NCI-H526 treated with DMSO at 0.1 percent for 48 hours (cell line): ENCODE results near the gene HSPB9.
A peak's percentile ranks its signal among the peaks of the same experiment; 100 is the strongest.

Experiments used
- DNase-seq: peaks from one replicate; lab custom pipeline; 2025; lab: John Stamatoyannopoulos, UW

The HSPB9 gene, protein sequence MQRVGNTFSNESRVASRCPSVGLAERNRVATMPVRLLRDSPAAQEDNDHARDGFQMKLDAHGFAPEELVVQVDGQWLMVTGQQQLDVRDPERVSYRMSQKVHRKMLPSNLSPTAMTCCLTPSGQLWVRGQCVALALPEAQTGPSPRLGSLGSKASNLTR

DNA sequence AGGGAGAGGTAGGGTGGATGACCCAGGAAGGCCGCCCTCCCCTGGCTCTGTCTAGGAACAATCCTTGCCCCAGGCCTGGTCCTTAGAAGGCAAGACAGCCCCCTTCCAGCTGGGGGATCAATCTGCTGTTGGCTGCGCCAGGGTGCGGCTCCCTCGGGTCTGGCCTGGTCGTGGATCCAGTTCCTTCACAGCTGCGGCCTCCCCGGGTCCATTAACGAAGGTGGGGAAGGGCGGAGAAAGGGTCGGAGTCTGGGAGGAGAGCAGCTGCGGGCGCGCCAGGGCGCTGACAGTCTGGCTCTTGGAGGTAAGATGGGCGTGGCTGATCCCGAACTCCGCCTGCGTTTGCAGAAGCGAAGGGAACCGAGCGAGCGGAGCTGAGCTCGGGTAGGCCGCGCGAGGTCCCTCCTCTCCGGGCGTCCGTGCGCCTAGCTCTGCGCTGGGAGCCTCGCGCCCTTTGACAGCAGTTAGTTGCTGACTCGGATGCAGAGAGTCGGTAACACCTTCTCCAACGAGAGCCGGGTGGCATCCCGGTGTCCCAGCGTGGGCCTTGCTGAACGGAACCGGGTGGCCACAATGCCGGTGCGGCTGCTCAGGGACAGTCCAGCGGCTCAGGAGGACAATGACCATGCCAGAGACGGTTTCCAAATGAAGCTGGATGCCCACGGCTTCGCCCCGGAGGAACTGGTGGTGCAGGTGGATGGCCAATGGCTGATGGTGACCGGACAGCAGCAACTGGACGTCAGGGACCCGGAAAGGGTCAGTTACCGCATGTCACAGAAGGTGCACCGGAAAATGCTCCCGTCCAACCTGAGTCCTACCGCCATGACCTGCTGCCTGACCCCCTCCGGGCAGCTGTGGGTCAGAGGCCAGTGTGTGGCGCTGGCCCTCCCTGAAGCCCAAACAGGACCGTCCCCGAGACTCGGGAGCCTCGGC, at the start of gene HSPB9:
TSS of gene HSPB9 (plus strand) at position 434 of the 933 bp plus-strand sequence. CDS start at position 481, 47 bp downstream.
- DNase-seq = peak; percentile 69

DNA sequence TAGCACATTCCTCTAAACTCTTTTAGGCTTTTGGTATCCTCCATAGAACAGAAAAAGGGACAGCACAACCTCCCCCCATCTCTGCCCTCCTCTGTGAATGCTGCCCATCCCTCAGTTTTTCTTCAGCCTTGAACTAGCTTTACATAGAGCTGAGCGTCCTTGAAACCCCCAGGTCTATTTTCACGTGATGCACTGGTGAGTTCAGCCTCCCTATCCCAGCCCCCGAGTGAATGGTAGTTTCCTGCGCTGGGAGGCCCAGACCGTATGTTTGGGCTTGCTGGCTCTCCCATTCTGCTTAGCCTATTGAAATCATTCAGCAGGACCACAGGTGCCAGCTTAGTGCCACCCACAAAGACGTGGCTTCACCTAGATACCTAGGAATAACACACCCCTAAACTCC, 46.8 kb upstream of the HSPB9 start:
- DNase-seq = no peak

DNA sequence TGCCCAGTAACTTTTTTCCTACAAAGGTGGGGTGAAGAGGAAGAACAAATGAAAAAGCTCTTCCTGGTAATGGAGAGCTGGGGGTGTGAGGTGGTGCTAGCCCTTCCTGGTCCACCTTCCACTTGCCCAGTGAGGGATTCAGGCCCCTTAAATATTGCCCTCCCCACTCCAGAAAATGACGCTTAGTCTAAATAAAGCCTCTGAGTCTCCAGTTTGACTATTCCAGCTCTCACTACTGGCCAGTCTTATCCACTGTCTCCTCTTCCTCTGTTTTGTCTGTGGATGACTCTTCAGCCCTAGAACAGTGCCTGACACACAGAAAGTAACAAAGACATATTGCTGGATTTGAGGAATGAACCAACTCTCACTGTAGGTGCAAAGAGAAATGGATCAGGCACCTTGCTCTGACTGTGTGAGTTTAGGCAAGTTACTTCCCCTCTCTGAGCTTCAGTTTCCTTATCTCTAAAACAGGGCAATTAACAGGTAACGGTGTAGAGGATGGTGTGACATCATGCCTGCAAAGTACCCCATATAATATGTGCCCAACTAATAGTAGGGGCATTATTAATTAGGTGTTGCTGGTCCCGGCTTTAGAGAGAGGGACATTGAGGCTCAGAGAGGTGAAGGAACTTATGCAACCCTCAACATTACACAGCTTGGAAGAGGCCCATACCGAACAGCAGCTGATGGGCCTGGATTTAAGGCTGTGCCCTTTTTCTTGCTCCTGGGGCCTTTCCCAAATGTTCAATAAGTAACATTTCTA, 45.6 kb upstream of the HSPB9 start:
- DNase-seq = no peak

DNA sequence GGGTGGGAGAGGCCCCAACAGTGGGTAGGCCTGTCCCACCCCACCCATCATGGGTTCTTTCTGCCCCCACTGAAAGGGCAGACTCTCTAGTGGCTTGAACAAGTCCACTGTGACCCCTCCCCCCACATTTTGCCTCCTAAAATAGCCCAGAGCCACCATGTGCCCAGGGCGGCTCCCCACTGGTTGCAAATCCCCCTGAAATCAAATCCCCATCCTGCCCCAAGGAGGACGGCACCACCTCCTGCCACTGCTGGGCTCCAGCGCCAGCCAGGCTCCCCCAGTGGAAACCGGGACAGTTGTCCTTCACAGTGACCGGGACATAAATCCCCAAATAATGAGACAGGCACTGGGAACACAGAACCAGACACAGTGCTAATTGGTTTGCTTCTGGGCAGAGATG, 44.8 kb upstream of the HSPB9 start:
- no peak for DNase-seq

DNA sequence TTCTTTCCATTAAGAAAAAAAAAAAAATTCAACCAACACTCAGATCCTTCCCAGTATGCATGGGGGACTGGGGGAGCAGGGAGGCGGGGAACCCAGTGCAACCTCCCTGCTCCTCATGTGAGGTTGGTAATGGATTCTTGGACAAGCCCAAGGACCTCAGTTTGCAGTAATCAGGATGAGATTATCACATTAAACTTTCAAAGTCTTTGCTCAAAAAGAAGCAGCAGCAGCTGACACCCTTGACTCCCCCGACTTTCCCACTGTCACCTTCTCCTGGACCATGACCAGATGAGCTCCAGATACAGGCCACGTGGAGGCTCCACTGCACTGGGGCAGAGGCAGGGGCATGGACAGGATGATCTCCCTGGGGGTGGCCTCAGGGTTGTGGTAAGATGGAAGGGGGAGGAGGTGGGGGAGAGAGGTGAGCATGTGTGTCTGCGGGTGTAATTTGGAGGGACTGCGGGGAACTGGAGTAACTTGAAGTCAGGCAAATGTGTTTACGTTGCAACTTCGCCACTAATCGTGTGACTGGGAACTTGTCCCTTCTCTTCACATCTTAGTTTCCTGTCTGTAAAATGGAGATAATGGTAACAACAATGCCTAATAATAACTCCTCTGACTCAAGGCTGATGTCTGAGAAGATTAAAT, 44.1 kb upstream of the HSPB9 start:
- no peak for DNase-seq

DNA sequence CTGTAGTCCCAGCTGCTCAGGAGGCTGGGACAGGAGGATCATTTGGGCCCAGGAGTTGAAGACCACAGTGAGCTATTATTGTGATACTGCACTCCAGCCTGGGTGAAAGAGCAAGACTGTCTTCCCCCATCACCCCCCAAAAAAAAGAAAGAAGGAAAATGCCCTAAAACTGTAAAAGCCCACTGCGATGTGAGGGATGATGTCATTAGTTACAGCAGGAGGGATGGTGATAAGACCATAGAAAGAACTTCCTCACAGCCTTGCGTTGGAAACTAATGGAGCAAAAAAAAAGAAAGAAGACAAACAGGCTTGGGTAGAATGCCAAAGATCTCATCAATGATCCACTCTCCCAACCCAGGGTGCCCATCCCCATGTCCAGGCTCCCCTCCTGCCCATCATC, 43.1 kb upstream of the HSPB9 start:
- no peak for DNase-seq

DNA sequence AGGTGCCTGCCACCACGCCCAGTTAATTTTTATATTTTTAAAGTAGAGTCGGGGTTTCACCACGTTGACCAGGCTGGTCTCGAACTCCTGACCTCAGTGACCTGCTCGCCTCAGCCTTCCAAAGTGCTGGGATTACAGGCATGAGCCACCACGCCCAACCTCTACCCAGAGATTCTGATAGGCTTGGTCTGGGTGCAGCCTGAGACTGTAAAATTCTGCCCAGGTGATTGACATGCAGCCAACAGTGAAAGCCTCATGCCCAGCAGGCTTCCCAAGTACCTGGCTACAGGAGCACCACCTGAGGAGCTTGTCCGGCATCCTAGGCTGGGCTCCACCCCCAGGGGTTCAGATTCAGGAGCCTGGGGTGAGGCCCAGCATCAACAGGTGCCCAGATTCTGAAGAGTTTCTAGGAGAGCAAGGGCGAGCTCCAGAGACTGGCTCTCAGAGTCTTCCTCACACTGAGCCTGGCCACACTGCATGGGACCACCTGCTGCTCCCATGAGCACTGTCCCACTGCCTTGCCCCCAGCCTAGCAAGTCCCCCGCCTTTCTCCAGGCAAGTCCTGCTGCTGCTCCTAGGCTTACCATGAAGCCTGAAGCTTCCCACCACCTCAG, 41.0 kb upstream of the HSPB9 start:
- no peak for DNase-seq

DNA sequence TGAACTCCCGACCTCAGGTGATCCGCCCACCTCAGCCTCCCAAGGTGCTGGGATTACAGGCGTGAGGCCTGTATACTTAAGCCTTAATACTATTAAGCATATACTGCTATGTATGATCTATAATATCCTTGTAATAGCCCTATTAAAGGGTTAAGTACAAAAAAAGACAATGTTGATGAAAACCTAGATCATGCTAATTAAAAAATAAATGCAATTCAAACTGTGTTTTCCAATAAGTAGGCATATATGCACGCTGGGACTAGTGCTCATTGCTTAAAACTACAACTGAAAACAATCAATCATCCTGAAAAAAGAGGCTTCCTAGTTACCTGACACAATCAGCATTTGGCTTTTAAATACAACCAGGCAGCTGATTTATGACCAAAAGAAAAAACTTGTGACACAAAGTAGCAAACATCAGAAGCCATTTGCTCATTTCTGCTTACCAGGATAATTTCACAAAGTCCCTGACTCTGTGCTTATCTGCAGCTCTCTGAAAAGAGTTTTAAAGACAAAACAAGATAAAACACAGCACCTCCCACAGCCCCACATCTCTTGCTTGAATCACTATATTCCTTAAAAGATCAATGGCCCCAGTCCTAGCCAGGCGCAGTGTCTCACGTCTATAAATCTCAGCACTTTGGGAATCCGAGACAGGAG, 35.4 kb upstream of the HSPB9 start:
- DNase-seq = no peak

DNA sequence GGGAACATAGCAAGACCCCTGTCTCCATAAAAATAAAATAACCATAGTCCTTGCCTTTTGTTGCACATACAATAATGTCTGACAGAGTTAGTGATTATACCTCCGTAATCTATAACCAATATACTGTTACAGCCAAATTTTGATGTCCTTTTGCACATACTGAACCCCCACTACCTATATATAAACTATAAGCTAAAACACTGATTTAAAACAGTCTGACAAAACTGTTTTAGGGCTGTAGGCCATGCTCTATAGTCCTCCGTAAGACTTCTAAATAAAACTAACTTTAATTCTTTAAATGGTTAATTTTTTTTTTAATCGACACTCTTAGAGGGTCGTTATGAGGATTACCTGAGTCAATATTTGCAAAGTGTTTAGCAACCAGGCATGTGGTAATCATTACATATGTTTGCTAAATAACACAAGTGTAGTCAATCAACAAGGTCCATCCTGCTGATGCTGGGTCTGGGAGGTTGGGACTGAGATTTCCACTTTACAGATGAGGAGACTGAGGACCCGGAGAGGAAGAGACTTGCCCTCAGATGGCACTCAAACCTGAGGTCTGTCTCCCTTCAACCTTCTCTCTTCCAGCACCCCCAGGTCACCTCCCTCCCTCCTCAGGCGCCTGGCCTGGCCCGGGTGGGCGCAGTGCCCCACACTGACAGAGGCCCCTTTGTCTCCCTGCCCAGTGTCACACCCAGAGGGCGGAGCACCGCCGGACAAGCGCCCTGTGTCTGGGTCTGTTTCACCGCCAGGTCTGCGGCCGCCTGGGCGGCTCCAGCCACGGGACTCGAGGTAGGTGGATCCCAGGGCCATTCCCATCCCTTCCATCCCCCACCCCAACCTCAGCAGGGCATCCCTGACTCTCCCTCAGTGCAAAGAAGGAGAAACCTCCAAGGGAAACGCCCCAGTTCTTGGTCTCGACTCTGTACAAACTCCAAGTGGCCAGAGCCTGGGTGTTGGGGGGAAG, 34.6 kb upstream of the HSPB9 start:
- DNase-seq = no peak

DNA sequence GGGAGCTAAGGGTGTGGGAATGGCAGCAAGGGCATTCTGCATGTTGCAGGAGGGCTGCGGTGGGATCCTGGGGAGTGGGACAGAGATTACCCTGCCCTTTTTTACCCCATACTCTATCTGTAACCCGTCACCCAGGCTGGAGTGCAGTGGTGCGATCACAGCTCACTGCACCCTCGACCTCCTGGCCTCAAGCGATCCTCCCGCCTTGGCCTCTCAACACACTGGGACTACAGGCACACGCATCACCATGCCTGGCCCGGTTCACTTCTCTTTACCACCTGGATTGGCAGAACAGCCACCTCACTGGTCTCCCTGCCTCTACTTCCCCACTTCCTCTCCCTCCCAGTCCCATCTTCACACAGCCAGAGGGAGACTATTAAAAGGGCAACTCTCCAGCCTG, 33.9 kb upstream of the HSPB9 start:
- DNase-seq = no peak

DNA sequence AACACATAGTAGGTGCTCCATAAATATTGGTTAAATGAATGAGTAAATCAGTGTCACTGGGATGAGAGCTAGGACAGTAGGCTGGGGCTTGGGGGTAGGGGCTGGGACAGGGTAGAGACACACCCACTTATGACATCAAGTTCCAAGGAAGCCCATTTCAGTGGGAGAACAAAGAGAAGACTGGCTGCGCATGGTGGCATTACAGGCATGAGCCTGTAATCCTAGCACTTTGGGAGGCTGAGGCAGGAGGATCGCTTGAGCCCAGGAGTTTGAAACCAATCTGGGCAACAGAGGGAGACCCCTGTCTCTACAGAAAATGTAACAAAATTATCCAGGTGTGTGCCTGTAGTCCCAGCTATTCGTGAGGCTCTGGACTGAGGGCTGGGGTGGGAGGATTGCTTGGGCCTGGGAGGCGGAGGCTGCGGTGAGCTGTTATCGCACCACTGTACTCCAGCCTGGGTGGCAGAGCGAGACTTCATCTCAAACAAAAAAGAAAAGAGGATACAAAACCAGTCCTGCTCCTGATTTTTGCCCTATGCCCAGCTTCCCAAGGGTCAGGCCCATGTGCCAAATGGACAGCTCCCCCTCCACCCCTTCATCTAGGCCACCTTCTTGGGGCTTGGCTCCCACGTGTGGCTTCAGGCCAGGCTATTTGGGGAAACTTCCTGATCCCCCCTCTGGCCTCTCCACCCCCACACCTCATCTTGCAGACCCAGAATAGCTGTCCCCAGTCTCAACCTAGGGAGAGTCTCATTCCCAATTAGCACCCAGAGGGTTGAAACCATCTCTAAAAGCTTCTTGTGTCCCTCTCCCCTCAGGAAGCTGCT, 31.4 kb upstream of the HSPB9 start:
- no peak for DNase-seq

DNA sequence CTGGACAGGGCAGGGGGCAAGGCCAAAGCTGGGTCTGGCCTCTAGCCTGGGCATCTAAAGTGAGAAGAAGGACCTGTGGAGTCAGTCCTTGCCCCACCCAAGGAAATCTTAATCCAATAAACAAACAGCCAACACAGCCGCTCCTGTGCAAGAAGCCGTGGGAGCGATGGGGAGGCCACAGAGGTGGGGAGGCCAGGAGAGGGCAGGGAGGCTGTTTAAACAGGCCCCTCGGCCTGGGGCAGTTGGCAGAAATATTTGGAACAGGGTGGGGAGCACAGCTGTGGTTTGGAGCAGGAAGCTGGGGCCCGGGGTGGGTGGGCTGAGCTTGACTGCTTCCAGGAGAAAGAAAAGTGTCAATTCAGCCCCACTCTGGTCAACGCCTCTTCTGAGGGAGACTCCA, 29.7 kb upstream of the HSPB9 start:
- DNase-seq = no peak

DNA sequence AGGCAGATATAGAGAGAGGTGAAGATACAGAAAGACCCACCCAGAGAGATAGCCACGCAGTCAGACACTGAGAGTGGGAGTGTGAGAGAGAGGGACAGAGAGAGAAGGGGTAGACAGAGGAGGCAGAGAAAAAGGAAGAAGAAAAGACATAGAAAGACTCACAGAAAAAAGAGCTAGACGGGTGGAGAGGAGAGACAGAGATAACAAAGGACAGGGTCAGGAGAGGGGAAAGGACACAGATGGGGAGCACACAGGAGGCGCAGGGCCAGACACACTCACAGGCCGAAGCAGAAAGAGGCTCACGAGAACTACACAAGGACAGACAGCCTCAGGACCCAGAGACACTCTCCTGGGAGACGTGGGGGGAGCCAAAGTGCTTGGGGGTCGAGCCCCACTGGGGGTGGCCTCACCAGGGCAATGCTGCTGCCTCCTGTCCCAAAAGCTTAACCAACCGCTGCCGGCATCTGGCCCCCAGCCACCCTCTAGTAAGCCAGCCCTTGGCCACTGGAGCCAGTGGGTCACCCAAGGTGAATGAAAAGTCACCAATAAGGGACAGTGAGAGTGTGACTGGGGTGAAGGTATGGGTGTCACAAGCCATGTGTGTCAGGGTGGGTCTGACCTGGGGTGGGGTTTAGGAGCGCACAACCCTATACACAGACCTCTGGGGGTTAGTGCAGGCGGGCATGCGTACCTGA, 28.1 kb upstream of the HSPB9 start:
- DNase-seq = no peak

DNA sequence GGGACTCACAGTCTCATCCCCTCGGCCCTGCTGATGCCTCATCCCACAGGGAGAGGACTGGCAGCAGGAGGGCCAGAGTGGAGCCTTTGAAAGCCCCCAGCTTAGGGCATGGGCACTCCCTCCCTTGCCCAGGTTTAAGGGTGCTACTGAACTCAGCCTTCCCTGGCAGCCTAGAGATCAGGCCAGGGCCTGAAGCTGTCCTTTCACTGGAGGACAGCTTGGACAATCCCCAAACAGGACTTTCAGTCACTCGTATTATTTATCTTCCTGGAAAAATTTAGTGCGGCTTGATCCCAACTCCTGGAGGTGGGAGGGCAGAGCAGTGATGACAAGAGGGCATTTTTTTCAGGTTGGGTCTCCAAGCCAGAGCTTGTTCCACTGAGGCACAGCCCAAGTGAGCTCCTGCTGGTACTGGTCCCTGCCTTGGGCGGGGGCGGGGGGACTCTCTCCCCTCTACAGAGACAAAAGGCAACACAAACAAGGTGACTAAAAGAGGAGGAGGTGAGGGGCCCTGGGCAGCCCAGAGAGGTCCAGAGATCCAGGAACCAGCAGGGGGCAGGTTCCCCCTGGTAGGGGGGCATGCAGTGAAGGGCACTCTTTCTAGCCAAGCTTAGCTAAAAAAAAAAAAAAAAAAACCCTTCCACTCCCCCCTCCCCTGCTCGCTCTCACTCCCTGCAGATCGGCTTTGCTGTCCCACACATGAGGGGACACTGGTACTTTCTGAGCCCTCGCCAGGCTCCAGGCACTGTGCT, 26.1 kb upstream of the HSPB9 start:
- DNase-seq = no peak

DNA sequence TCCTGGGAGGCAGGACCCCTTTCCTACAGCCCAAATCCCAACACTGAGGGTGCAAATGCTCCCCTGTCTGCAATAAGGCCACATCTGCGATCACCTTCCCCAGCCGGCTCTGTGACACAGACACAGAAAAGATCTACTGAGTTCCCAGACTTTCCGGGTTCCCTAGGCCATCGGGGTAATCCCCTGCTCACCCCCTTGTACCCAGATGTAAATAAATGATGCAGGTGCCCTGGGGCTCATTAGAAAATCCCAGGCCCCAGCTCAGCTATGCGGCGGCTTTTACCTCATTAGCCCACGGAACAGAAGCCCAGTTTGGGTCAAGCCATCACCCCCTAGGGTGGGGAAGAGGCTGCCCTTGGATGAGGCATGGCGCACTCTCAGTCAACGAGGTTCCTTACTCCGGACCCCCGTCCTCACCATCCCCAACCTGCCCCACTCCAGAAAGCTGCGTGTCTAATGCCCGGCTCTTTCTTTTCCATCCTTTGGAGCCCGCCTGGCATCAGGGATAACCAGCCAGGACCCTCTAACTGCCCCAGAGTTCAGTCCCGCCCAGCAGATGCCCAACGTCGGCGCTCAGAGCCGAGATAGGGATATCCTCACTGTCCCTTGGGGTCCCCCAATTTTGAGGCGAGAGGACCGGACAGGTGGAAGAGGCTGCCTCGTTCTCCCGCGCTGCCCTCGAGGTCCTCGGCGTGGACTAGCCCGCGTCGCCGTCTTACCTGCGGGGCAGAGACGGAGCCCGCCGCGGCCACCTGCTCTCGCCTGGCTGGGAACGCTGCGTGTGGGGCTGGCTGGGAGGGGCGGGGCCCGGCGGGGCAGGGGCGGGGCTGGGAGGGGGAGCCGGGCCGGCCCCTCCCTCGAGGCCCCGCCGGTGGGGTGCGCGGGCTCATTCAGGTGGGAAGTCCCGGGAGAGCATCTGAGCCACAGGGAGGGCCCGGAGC, 24.6 kb upstream of the HSPB9 start, which contains the start of gene ZNF385C:
TSS of gene ZNF385C (minus strand) at position 783 of the 941 bp plus-strand sequence. CDS start 35,417 bp downstream, outside the sequence.
- no peak for DNase-seq

DNA sequence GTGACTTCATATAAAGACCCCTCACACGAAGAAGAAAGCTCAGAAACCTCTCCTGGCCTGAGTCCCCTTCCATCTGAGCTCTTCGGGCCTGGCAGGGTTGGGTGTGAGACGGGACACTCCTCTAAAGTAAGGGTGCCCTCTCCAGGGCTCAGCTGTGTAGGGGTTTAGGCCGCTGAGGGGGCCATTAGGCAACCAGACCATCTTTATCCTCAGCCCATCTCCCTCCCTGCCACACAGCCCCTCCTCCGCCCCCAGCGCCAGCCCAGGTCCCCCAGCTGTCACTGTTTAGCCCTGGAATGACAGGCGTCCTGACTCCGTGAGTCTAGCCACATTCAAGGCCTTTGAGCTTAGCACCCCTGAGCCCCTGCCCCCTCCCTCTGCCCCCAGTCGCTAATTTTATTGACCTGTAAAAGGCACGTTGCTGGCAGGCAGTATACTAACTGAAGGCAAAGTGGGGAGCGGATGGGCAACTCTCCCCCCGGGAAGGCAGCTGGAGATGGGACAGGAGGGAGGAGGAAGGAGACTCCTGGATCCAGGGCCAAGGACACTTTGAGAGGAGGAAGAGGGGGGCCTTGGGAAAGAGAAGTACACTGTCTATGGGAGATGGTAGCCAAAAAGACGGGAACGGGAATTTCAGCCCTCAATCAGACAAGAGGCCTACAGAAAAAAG, 23.7 kb upstream of the HSPB9 start:
- no peak for DNase-seq
